Neural cell (in vitro differentiated cells): ENCODE data around the gene PRKG1.

Experiments
- CTCF ChIP-seq: fragments of 450-650 bp; IDR thresholded peaks from 2 replicates; pipeline ENCODE4 v1.5.1; 2014; ENCODE audit warnings: antibody characterized with exemption, mild to moderate bottlenecking, moderate library complexity; ENCODE audit not compliant: poor library complexity, severe bottlenecking
- TAF1 ChIP-seq: IDR thresholded peaks from 2 replicates; pipeline ENCODE4 v1.6.1; 2012; ENCODE audit warnings: low read depth

GRCh38 chr10:51653025-51653424, 578.7 kb downstream of the PRKG1 start:
- no peak for TF ChIP-seq CTCF
- TF ChIP-seq TAF1, result no peak
